Measurements from ENCODE around the gene HECA. TPM values are rescaled to one million over a fixed set of nuclear protein-coding genes. Genes with fewer than 3 reads are reported as not detected.

The HECA gene
- total and polyA plus RNA-seq, 2 experiments from 2014 or later = 2.4 to 8.1 TPM

- TF ChIP-seq, protein P1, sequence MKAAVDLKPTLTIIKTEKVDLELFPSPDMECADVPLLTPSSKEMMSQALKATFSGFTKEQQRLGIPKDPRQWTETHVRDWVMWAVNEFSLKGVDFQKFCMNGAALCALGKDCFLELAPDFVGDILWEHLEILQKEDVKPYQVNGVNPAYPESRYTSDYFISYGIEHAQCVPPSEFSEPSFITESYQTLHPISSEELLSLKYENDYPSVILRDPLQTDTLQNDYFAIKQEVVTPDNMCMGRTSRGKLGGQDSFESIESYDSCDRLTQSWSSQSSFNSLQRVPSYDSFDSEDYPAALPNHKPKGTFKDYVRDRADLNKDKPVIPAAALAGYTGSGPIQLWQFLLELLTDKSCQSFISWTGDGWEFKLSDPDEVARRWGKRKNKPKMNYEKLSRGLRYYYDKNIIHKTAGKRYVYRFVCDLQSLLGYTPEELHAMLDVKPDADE (IDR thresholded peaks at IDR 0.05) = no peak
- TF ChIP-seq STAT1 (IDR thresholded peaks at IDR 0.05; ENCODE audit: unreplicated experiment) = no peak
These were observed at the start of gene HECA (continued) for GRCh38 chr6:139134817-139135577.

- Histone ChIP-seq H2AFZ (no peak overlapping the region), H3K4me1 (ENCODE audit: insufficient read depth) (no peaks in the 10 kb centered on the region), H3K4me3 (no peak overlapping the region), H4K20me1 (replicated peaks; ENCODE audit: insufficient read depth) (no peaks in the 10 kb centered on the region), H3K27me3 (ENCODE audit: insufficient read depth) (no peaks in the 10 kb centered on the region), H3K27ac (ENCODE audit: low read depth) (no peak overlapping the region), H3K79me2 (replicated peaks; ENCODE audit: insufficient read depth) (no peaks in the 10 kb centered on the region), H3K36me3 (ENCODE audit: insufficient read depth) (0 out of 2 replicates have a peak, but pooled peaks cover 4% of the 10 kb centered on the region), H3K9me2 (ENCODE audit: insufficient read depth) (peaks cover 8% of the 10 kb centered on the region; the same call in 1 of the 2 replicates), H3F3A (replicated peaks; ENCODE audit: low read depth) (no peaks in the 10 kb centered on the region), H3K4me2 (no peak overlapping the region)
- peaks cover 17% of the 10 kb centered on the region; the same call in 2 of the 3 replicates for H3K9me3 Mint-ChIP-seq
- DNase-seq (ENCODE audit: low spot score) (no peak), ATAC-seq (no peak)
- no peak overlapping the region for H3K27ac Mint-ChIP-seq
- H3K4me3 Mint-ChIP-seq = no peak overlapping the region
- H3K36me3 Mint-ChIP-seq (ENCODE audit: low read depth) = no peaks in the 10 kb centered on the region; the same call in 2 of the 3 replicates
- H3K4me1 Mint-ChIP-seq = no peaks in the 10 kb centered on the region
- H3K27me3 Mint-ChIP-seq (ENCODE audit: insufficient read depth, low read depth, poor library complexity) = peaks cover 3% of the 10 kb centered on the region
- TF ChIP-seq, protein P2, sequence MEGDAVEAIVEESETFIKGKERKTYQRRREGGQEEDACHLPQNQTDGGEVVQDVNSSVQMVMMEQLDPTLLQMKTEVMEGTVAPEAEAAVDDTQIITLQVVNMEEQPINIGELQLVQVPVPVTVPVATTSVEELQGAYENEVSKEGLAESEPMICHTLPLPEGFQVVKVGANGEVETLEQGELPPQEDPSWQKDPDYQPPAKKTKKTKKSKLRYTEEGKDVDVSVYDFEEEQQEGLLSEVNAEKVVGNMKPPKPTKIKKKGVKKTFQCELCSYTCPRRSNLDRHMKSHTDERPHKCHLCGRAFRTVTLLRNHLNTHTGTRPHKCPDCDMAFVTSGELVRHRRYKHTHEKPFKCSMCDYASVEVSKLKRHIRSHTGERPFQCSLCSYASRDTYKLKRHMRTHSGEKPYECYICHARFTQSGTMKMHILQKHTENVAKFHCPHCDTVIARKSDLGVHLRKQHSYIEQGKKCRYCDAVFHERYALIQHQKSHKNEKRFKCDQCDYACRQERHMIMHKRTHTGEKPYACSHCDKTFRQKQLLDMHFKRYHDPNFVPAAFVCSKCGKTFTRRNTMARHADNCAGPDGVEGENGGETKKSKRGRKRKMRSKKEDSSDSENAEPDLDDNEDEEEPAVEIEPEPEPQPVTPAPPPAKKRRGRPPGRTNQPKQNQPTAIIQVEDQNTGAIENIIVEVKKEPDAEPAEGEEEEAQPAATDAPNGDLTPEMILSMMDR (conservative IDR thresholded peaks at IDR 0.05; ENCODE audit: low read depth in 2 of 2) = no peak
- TF ChIP-seq, protein P1 (IDR thresholded peaks at IDR 0.05) = no peak
- TF ChIP-seq ZNF114 (CRISPR knock-in tag; IDR thresholded peaks at IDR 0.05) (no peak), POLR2AphosphoS5 (IDR thresholded peaks at IDR 0.05; ENCODE audit: low read depth) (no peak), ZNF462 (CRISPR knock-in tag; IDR thresholded peaks at IDR 0.05) (no peak), EZH2 (IDR thresholded peaks at IDR 0.05; ENCODE audit: low read depth, unreplicated experiment) (no peak), ZNF331 (CRISPR knock-in tag; IDR thresholded peaks at IDR 0.05; ENCODE audit: low read depth) (no peak), NANOG (IDR thresholded peaks at IDR 0.05; ENCODE audit: borderline replicate concordance) (no peak)
- TF ChIP-seq, protein P3, sequence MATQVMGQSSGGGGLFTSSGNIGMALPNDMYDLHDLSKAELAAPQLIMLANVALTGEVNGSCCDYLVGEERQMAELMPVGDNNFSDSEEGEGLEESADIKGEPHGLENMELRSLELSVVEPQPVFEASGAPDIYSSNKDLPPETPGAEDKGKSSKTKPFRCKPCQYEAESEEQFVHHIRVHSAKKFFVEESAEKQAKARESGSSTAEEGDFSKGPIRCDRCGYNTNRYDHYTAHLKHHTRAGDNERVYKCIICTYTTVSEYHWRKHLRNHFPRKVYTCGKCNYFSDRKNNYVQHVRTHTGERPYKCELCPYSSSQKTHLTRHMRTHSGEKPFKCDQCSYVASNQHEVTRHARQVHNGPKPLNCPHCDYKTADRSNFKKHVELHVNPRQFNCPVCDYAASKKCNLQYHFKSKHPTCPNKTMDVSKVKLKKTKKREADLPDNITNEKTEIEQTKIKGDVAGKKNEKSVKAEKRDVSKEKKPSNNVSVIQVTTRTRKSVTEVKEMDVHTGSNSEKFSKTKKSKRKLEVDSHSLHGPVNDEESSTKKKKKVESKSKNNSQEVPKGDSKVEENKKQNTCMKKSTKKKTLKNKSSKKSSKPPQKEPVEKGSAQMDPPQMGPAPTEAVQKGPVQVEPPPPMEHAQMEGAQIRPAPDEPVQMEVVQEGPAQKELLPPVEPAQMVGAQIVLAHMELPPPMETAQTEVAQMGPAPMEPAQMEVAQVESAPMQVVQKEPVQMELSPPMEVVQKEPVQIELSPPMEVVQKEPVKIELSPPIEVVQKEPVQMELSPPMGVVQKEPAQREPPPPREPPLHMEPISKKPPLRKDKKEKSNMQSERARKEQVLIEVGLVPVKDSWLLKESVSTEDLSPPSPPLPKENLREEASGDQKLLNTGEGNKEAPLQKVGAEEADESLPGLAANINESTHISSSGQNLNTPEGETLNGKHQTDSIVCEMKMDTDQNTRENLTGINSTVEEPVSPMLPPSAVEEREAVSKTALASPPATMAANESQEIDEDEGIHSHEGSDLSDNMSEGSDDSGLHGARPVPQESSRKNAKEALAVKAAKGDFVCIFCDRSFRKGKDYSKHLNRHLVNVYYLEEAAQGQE (IDR thresholded peaks at IDR 0.05; ENCODE audit: unreplicated experiment) = no peak
These were observed 43.1 kb upstream of the HECA start for GRCh38 chr6:139091826-139092225.

Measured in GM23338 (cell line).